ENCODE measurements around the gene GLRX2. TPM values are rescaled to one million over a fixed set of nuclear protein-coding genes. Genes with fewer than 3 reads are reported as not detected.
A peak's percentile ranks its signal among the peaks of the same experiment; 100 is the strongest.

GLRX2 gene, protein sequence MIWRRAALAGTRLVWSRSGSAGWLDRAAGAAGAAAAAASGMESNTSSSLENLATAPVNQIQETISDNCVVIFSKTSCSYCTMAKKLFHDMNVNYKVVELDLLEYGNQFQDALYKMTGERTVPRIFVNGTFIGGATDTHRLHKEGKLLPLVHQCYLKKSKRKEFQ
- 14.6 and 17.9 TPM in 2 replicates for total RNA-seq

GRCh38 chr1:193104907-193105820, at the start of gene GLRX2:
Gene GLRX2 (minus strand): TSS chr1:193105414. CDS start chr1:193105382, 32 bp downstream.
- DNase-seq (ENCODE audit: low read depth), result peak; percentile 43
- TF ChIP-seq, protein P1, sequence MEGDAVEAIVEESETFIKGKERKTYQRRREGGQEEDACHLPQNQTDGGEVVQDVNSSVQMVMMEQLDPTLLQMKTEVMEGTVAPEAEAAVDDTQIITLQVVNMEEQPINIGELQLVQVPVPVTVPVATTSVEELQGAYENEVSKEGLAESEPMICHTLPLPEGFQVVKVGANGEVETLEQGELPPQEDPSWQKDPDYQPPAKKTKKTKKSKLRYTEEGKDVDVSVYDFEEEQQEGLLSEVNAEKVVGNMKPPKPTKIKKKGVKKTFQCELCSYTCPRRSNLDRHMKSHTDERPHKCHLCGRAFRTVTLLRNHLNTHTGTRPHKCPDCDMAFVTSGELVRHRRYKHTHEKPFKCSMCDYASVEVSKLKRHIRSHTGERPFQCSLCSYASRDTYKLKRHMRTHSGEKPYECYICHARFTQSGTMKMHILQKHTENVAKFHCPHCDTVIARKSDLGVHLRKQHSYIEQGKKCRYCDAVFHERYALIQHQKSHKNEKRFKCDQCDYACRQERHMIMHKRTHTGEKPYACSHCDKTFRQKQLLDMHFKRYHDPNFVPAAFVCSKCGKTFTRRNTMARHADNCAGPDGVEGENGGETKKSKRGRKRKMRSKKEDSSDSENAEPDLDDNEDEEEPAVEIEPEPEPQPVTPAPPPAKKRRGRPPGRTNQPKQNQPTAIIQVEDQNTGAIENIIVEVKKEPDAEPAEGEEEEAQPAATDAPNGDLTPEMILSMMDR (IDR thresholded peaks at IDR 0.05; ENCODE audit: insufficient read depth, low read length, poor library complexity, severe bottlenecking), result no peak
- H3K4me3 ChIP-seq (ENCODE audit: low read depth, low read length), result peak within 1 kb of the TSS; percentile 90
- H3K36me3 ChIP-seq (ENCODE audit: control insufficient read depth, insufficient read depth, low read length), result no peaks in the 10 kb centered on the region
- H3K27me3 ChIP-seq (ENCODE audit: control insufficient read depth, insufficient read depth, low read length), result no peaks in the 10 kb centered on the region

DNA sequence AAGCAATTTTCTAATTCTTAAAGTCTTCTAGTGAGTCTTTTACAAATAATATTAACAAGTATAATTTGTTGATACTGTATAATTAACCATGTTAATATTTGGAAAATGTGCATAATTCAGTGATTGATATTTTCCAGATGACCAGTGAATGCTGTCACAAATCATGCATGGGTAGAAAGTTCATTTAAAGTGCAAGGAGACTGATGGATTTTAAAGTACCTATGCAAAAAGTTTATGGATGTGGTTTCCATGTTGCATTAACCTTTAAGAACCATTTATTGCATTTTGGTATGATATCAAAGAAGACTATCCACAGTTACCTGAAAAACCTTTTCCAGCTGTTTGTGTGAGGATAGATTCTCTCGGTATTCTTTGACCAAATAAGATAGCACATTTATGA, 39.8 kb upstream of the GLRX2 start:
- H3K36me3 ChIP-seq (ENCODE audit: control insufficient read depth, insufficient read depth, low read length), result no peaks in the 10 kb centered on the region
- H3K27me3 ChIP-seq (ENCODE audit: control insufficient read depth, insufficient read depth, low read length), result no peaks in the 10 kb centered on the region
- TF ChIP-seq, protein P1 (IDR thresholded peaks at IDR 0.05; ENCODE audit: insufficient read depth, low read length, poor library complexity, severe bottlenecking), result no peak
- no peak for DNase-seq (ENCODE audit: low read depth)
- no peak overlapping the region for H3K4me3 ChIP-seq (ENCODE audit: low read depth, low read length)

DNA sequence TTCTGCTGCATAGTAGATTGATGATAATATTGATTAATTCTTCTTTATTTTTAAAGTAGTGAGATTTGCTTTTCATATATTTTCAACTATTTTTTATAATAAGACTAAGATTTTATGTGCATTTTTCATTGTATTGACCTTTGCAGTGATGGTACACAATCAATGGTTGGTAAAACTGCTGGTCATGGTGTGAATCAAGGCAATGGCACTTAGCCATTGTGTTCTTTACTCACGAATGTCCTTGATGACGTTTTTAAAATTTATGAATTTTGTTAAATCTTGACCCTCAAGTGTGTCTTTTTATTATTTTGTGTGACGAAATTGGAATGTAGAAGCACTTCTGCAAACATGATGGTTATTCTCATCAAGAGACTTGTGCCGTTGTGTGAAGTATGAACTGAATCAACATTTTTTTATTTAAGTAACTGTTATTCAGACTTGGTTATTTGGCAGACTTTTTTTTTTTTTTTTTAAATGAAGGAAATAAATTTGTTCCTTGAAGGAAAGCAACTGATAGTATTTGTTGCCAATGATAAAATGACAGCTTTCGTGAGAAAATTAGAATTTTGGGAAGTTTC, 39.2 kb upstream of the GLRX2 start:
- H3K4me3 ChIP-seq (ENCODE audit: low read depth, low read length), result no peak overlapping the region
- DNase-seq (ENCODE audit: low read depth), result no peak
- H3K27me3 ChIP-seq (ENCODE audit: control insufficient read depth, insufficient read depth, low read length), result no peaks in the 10 kb centered on the region
- no peaks in the 10 kb centered on the region for H3K36me3 ChIP-seq (ENCODE audit: control insufficient read depth, insufficient read depth, low read length)
- TF ChIP-seq, protein P1 (IDR thresholded peaks at IDR 0.05; ENCODE audit: insufficient read depth, low read length, poor library complexity, severe bottlenecking), result no peak

GRCh38 chr1:193143285-193143684, 38.1 kb upstream of the GLRX2 start:
- Histone ChIP-seq H3K27me3 (ENCODE audit: control insufficient read depth, insufficient read depth, low read length) (no peaks in the 10 kb centered on the region), H3K36me3 (ENCODE audit: control insufficient read depth, insufficient read depth, low read length) (no peaks in the 10 kb centered on the region), H3K4me3 (ENCODE audit: low read depth, low read length) (no peak overlapping the region)
- TF ChIP-seq, protein P1 (IDR thresholded peaks at IDR 0.05; ENCODE audit: insufficient read depth, low read length, poor library complexity, severe bottlenecking), result peak; percentile 13
- DNase-seq (ENCODE audit: low read depth), result no peak

GRCh38 chr1:193142409-193142808, 37.2 kb upstream of the GLRX2 start:
- no peak for DNase-seq (ENCODE audit: low read depth)
- Histone ChIP-seq H3K27me3 (ENCODE audit: control insufficient read depth, insufficient read depth, low read length) (no peaks in the 10 kb centered on the region), H3K36me3 (ENCODE audit: control insufficient read depth, insufficient read depth, low read length) (no peaks in the 10 kb centered on the region), H3K4me3 (ENCODE audit: low read depth, low read length) (no peak overlapping the region)
- TF ChIP-seq, protein P1 (IDR thresholded peaks at IDR 0.05; ENCODE audit: insufficient read depth, low read length, poor library complexity, severe bottlenecking), result no peak

Measured in kidney epithelial cell (primary cell).